ENCODE results near the gene MS4A12. TPM values are rescaled to one million over a fixed set of nuclear protein-coding genes. Genes with fewer than 3 reads are reported as not detected.
"Not testable (repeated sequence)": the region's sequence is repeated elsewhere in the genome, so short reads cannot be mapped to it uniquely, and the experiment has no call there.

Gene MS4A12
- total and polyA plus RNA-seq, 8 donors: 1.1 to 4.6 (median 2.9) TPM; not detected in 5

DNA sequence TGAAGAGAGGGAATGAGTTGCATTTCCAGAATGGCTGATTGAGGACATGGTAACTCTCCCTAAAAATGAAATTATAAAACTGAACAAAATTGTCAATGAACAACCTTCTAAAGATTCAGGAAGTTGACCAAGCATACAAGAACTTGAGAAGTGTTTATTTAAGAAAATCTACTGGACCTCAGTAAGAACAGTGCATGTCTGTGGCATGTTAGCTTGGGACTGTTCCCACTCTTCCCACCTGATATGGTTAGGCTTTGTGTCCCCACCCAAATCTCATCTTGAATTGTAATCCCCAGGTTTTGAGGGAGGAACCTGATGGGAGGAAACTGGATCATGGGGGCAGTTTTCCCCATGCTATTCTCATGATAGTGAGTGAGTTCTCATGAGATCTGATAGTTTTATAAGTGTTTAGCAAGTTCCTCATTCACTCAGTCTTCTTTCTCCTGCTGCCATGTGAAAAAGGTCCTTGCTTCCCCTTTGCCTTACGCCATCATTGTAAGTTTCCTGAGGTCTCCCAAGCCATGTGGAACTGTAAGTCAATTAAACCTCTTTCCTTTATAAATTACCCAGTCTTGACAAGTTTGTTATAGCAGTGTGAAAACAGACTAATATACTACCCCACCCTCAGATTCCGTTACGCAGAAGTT lies 38.0 kb downstream of the MS4A12 start:
- WGBS, 5 donors: 74 to 94% (median 89%) methylated on average over 3 of the region's 3 CpGs
- no peaks in the 10 kb centered on the region for H3K4me1 ChIP-seq
- intact Hi-C loops (cut with DNase I; ENCODE audit: low total_unique reads): no loop called here
- TF ChIP-seq, protein P1, sequence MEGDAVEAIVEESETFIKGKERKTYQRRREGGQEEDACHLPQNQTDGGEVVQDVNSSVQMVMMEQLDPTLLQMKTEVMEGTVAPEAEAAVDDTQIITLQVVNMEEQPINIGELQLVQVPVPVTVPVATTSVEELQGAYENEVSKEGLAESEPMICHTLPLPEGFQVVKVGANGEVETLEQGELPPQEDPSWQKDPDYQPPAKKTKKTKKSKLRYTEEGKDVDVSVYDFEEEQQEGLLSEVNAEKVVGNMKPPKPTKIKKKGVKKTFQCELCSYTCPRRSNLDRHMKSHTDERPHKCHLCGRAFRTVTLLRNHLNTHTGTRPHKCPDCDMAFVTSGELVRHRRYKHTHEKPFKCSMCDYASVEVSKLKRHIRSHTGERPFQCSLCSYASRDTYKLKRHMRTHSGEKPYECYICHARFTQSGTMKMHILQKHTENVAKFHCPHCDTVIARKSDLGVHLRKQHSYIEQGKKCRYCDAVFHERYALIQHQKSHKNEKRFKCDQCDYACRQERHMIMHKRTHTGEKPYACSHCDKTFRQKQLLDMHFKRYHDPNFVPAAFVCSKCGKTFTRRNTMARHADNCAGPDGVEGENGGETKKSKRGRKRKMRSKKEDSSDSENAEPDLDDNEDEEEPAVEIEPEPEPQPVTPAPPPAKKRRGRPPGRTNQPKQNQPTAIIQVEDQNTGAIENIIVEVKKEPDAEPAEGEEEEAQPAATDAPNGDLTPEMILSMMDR (IDR thresholded peaks at IDR 0.05): no peak
- TF ChIP-seq POLR2A (IDR thresholded peaks at IDR 0.05) (no peak), EP300 (IDR thresholded peaks at IDR 0.05) (no peak), POLR2AphosphoS5 (IDR thresholded peaks at IDR 0.05) (no peak)
- no peaks in the 10 kb centered on the region for H3K36me3 ChIP-seq
- H3K27ac ChIP-seq: no peak overlapping the region
- H3K4me3 ChIP-seq: no peak overlapping the region
- DNase-seq: no peak
- no peaks in the 10 kb centered on the region for H3K9me3 ChIP-seq
- no peaks in the 10 kb centered on the region for H3K27me3 ChIP-seq

DNA sequence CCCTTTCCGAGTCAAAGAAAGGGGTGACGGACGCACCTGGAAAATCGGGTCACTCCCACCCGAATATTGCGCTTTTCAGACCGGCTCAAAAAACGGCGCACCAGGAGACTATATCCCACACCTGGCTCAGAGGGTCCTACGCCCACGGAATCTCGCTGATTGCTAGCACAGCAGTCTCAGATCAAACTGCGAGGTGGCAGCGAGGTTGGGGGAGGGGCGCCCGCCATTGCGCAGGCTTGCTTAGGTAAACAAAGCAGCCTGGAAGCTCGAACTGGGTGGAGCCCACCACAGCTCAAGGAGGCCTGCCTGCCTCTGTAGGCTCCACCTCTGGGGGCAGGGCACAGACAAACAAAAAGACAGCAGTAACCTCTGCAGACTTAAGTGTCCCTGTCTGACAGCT lies 39.8 kb downstream of the MS4A12 start:
- DNase-seq; H3K4me3 ChIP-seq; intact Hi-C loops (cut with DNase I; ENCODE audit: low total_unique reads); H3K27me3 ChIP-seq; H3K27ac ChIP-seq; H3K4me1 ChIP-seq; H3K36me3 ChIP-seq; H3K9me3 ChIP-seq: not testable (repeated sequence)
- WGBS, 5 donors: 72 to 87% (median 83%) methylated on average over 2 to 18 of the region's 18 CpGs

DNA sequence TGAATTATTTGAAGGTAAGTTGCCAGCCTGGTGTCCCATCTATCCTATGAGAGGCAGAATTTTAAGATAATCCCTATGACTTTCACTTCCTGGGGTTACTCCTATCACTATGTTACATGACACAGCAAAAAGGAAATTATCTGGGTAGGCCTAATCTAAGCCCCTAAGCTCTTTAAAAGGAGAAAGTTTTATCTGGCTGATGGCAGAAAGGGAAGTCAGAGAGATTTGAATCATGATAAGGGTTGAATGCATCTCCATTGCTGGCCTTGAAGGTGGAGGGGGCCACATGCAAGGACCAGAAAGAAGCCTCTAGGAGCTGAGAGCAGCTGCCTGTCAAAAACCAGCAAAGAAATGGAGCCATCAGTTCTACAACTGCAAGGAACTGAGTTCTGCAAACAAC lies 46.0 kb downstream of the MS4A12 start:
- DNase-seq; H3K27ac ChIP-seq; H3K4me3 ChIP-seq; H3K27me3 ChIP-seq; H3K4me1 ChIP-seq; H3K36me3 ChIP-seq; intact Hi-C loops (cut with DNase I; ENCODE audit: low total_unique reads); H3K9me3 ChIP-seq: not testable (repeated sequence)

DNA sequence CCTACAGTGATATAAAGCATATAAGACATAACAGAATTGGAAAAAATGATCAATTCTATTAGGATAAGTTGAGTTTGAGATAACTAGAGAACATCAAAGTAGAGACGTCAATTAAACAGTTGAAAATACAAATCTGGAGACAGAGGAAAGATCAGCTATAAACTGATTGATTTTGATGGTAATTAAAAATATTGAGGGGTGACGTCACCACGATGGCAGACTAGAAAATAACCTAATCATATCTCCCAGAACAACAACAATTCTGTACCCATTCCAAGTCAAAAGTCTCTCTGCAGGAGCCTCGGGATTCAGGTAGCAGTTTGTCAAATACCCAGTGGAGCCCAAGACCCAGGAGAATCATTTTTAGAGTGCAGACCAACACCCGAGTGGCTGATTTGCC lies 51.5 kb downstream of the MS4A12 start:
- TF ChIP-seq EP300 (IDR thresholded peaks at IDR 0.05) (no peak), POLR2AphosphoS5 (IDR thresholded peaks at IDR 0.05) (no peak), POLR2A (IDR thresholded peaks at IDR 0.05) (no peak)
- TF ChIP-seq, protein P1 (IDR thresholded peaks at IDR 0.05): no peak
- H3K27ac ChIP-seq: no peak overlapping the region
- H3K27me3 ChIP-seq: no peaks in the 10 kb centered on the region
- H3K4me1 ChIP-seq: no peaks in the 10 kb centered on the region
- no peak for DNase-seq
- intact Hi-C loops (cut with DNase I; ENCODE audit: low total_unique reads): no loop called here
- WGBS, 5 donors: 77 to 90% (median 83%) methylated on average over 5 of the region's 5 CpGs
- H3K9me3 ChIP-seq: no peaks in the 10 kb centered on the region
- no peak overlapping the region for H3K4me3 ChIP-seq
- no peaks in the 10 kb centered on the region for H3K36me3 ChIP-seq

Other genes with a start within 250 kb of the MS4A12 start
- gene MS4A4E, start 249.6 kb upstream of the MS4A12 start, total RNA-seq: 10 to 100 TPM in 1 of 5 donors, 1 to 10 TPM in 4; 1.3 to 16.2 (median 2.3) TPM
- gene MS4A4E, start 249.6 kb upstream of the MS4A12 start, polyA plus RNA-seq: under 1 TPM in 1 of 3 donors, not detected in 2; 0.25 TPM
- gene MS4A4A, start 212.1 kb upstream of the MS4A12 start, total RNA-seq: 10 to 100 TPM in 2 of 5 donors, 1 to 10 TPM in 2, not detected in 1; 1.4 to 28.1 (median 14.6) TPM
- gene MS4A4A, start 212.1 kb upstream of the MS4A12 start, polyA plus RNA-seq: 10 to 100 TPM in 1 of 3 donors, 1 to 10 TPM in 2; 5.4 to 12.0 (median 6.6) TPM
- not detected for gene MS4A6E, start 165.5 kb upstream of the MS4A12 start, total RNA-seq
- gene MS4A6E, start 165.5 kb upstream of the MS4A12 start, polyA plus RNA-seq: not detected
- 10 to 100 TPM in 3 of 5 donors, under 1 TPM in 1, not detected in 1; 0.58 to 43.3 (median 20.1) TPM for gene MS4A7, start 114.2 kb upstream of the MS4A12 start, total RNA-seq
- gene MS4A7, start 114.2 kb upstream of the MS4A12 start, polyA plus RNA-seq: 10 to 100 TPM in 2 of 3 donors, 1 to 10 TPM in 1; 1.7 to 13.3 (median 10.9) TPM
- 1 to 10 TPM in 2 of 5 donors, under 1 TPM in 1, not detected in 2; under 0.01 to 4.1 (median 4.1) TPM for gene MS4A14, start 96.3 kb upstream of the MS4A12 start, total RNA-seq
- under 1 TPM in 2 of 3 donors, not detected in 1; 0.12 to 0.18 TPM for gene MS4A14, start 96.3 kb upstream of the MS4A12 start, polyA plus RNA-seq
- not detected for gene MS4A5, start 63.2 kb upstream of the MS4A12 start, total RNA-seq
- gene MS4A5, start 63.2 kb upstream of the MS4A12 start, polyA plus RNA-seq: not detected
- gene MS4A1, start 36.9 kb upstream of the MS4A12 start, total RNA-seq: 1 to 10 TPM in 2 of 5 donors, under 1 TPM in 2, not detected in 1; 0.29 to 3.9 (median 2.2) TPM
- gene MS4A1, start 36.9 kb upstream of the MS4A12 start, polyA plus RNA-seq: 1 to 10 TPM in 2 of 3 donors, under 1 TPM in 1; 0.12 to 8.8 (median 1.2) TPM
- not detected for gene MS4A13, start 22.6 kb downstream of the MS4A12 start, total RNA-seq
- gene MS4A13, start 22.6 kb downstream of the MS4A12 start, polyA plus RNA-seq: not detected
- gene MS4A8, start 206.8 kb downstream of the MS4A12 start, total RNA-seq: 1 to 10 TPM in 4 of 5 donors, not detected in 1; 2.6 to 8.9 (median 7.5) TPM
- 1 to 10 TPM; 2.3 to 5.7 (median 3.7) TPM for gene MS4A8, start 206.8 kb downstream of the MS4A12 start, polyA plus RNA-seq
- gene MS4A18, start 231.9 kb downstream of the MS4A12 start, total RNA-seq: not detected
- under 1 TPM in 1 of 3 donors, not detected in 2; 0.19 TPM for gene MS4A18, start 231.9 kb downstream of the MS4A12 start, polyA plus RNA-seq

Data from stomach (tissue), 9 donors.